ENCODE data around the gene PRPF6.

DNA sequence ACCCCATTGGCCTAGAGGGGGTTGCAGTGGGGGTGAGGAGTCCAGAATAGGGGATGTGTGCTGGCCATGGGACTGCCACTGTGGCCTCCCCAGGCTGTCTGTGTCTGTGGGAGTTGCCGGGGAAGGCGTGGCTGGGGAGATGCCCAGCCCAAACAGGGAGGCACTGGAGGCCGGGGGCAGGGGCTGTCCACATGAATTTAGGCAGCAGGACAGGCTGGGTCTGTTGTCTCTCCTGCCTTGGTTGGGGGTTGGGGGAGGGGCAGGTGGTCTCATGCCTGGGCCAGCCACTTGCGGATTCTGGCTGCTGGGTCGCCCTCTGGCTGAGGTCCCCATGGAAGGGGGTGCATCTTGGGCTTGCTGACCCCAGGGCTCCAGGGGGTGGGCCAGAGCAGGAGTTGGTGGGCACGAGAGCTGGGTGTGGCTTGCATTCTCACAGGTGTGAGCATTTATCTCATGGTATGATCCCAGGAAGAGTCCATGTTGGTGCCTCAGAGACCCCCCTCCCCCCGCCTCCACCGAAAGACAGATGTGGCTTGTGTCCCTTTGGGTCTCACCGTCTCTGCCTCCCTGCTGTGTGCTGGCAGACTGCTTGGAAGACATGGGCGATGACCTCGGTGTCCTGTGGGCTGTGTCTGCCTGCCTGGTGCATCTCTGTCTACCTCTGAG lies 64.5 kb downstream of the PRPF6 start:
- TF ChIP-seq, protein P1, sequence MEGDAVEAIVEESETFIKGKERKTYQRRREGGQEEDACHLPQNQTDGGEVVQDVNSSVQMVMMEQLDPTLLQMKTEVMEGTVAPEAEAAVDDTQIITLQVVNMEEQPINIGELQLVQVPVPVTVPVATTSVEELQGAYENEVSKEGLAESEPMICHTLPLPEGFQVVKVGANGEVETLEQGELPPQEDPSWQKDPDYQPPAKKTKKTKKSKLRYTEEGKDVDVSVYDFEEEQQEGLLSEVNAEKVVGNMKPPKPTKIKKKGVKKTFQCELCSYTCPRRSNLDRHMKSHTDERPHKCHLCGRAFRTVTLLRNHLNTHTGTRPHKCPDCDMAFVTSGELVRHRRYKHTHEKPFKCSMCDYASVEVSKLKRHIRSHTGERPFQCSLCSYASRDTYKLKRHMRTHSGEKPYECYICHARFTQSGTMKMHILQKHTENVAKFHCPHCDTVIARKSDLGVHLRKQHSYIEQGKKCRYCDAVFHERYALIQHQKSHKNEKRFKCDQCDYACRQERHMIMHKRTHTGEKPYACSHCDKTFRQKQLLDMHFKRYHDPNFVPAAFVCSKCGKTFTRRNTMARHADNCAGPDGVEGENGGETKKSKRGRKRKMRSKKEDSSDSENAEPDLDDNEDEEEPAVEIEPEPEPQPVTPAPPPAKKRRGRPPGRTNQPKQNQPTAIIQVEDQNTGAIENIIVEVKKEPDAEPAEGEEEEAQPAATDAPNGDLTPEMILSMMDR (IDR thresholded peaks at IDR 0.05), result no peak
- no peak for TF ChIP-seq ZFX (IDR thresholded peaks at IDR 0.05; ENCODE audit: borderline replicate concordance)

Measured in 22Rv1 (cell line).